GM23248 (cell line): ENCODE measurements around the gene RNF34. TPM values are rescaled to one million over a fixed set of nuclear protein-coding genes. Genes with fewer than 3 reads are reported as not detected.

ENCODE experiments used
- DNase-seq: peaks from one replicate; pipeline ENCODE4 v3.0.0-alpha.2; 2015
- H2AFZ ChIP-seq: fragments of 200-600 bp; sonication (generic); 2 replicates; pipeline ENCODE4 v1.6.1; 2016; ENCODE audit warnings: antibody characterized with exemption
- H3F3A ChIP-seq: fragments of 200-600 bp; sonication (generic); 2 replicates; pipeline ENCODE4 v1.6.1; 2016; ENCODE audit warnings: mild to moderate bottlenecking, antibody characterized with exemption, mixed run types; ENCODE audit not compliant: insufficient read depth
- H3K27ac ChIP-seq: fragments of 200-600 bp; sonication (generic); 2 replicates; pipeline ENCODE4 v1.5.1; 2016; ENCODE audit warnings: mild to moderate bottlenecking
- H3K27me3 ChIP-seq: fragments of 200-600 bp; sonication (generic); replicated peaks from 2 replicates; pipeline ENCODE4 v1.6.1; 2016; ENCODE audit warnings: mild to moderate bottlenecking; ENCODE audit not compliant: insufficient read depth
- H3K36me3 ChIP-seq: fragments of 200-600 bp; sonication (generic); 2 replicates; pipeline ENCODE4 v1.6.1; 2016; ENCODE audit warnings: low read depth, mild to moderate bottlenecking
- H3K4me1 ChIP-seq: fragments of 200-600 bp; sonication (generic); 2 replicates; pipeline ENCODE4 v1.6.1; 2016; ENCODE audit warnings: mild to moderate bottlenecking; ENCODE audit not compliant: insufficient read depth
- H3K4me2 ChIP-seq: fragments of 200-600 bp; sonication (generic); one replicate; pipeline ENCODE4 v1.6.1; 2016; ENCODE audit warnings: mild to moderate bottlenecking; ENCODE audit not compliant: unreplicated experiment
- H3K4me3 ChIP-seq: fragments of 200-600 bp; sonication (generic); 2 replicates; pipeline ENCODE4 v1.5.1; 2016; ENCODE audit warnings: mild to moderate bottlenecking
- H3K79me2 ChIP-seq: fragments of 200-600 bp; sonication (generic); 2 replicates; pipeline ENCODE4 v1.6.1; 2016; ENCODE audit warnings: mild to moderate bottlenecking; ENCODE audit not compliant: insufficient read depth
- H3K9ac ChIP-seq: fragments of 200-600 bp; sonication (generic); 2 replicates; pipeline ENCODE4 v1.6.1; 2016; ENCODE audit warnings: mild to moderate bottlenecking
- H3K9me2 ChIP-seq: fragments of 200-600 bp; sonication (generic); 2 replicates; pipeline ENCODE4 v1.6.1; 2016; ENCODE audit warnings: mixed run types, mild to moderate bottlenecking, moderate library complexity; ENCODE audit not compliant: insufficient read depth
- H3K9me3 ChIP-seq: fragments of 200-600 bp; sonication (generic); one replicate; pipeline ENCODE4 v1.6.1; 2017; ENCODE audit warnings: low read depth
- H4K20me1 ChIP-seq: fragments of 200-600 bp; sonication (generic); 2 replicates; pipeline ENCODE4 v1.6.0; 2016; ENCODE audit not compliant: insufficient read depth
- EZH2 ChIP-seq: fragments of 200-600 bp; sonication (generic); IDR thresholded peaks from 2 replicates; pipeline ENCODE4 v1.6.1; 2018; ENCODE audit warnings: antibody characterized with exemption, mild to moderate bottlenecking; ENCODE audit not compliant: insufficient read depth, poor library complexity, severe bottlenecking
- EZH2phosphoT487 ChIP-seq: fragments of 200-600 bp; sonication (generic); IDR thresholded peaks from 2 replicates; pipeline ENCODE4 v1.6.1; 2018; ENCODE audit warnings: antibody characterized with exemption, moderate library complexity, mild to moderate bottlenecking, low read depth; ENCODE audit not compliant: insufficient read depth
- WGBS, 2 experiments: methylation state at CpG; one replicate each; pipeline ENCODE4 v1.1.6; 2015 to 2017; ENCODE audit warnings: low lambda C conversion rate in 2 of 2, low coverage in 1 of 2; ENCODE audit errors: missing lambda C conversion rate in 2 of 2; 5-methylcytosine and 5-hydroxymethylcytosine counted together
- in situ Hi-C: fragments of 300-500 bp; cut with MboI; formaldehyde crosslinking; loops from 2 replicates; pipeline ENCODE4 v1.15.0; 2020
- polyA plus RNA-seq: library from polyadenylated mRNA; unstranded; fragments of >200 nt; fragmentation: Nextera tagmentation; extraction: Ambion mirVana; gene quantifications from 2 replicates; pipeline ENCODE4 v1.2.1, GENCODE V29; 2016
- total RNA-seq: library from RNA; depleted of rRNA; stranded (reverse); fragments of >200 nt; shearing (Covaris generic); gene quantifications from 2 replicates; pipeline ENCODE4 v1.2.3, GENCODE V29; 2014

RNF34 gene
- total and polyA plus RNA-seq, 2 experiments from 2014 or later = 42.8 to 48.2 TPM

- Histone ChIP-seq H3K4me3 (no peak overlapping the region), H3K9ac (no peak overlapping the region), H3F3A (peaks cover 9% of the 10 kb centered on the region; the same call in 1 of the 2 replicates), H2AFZ (no peak overlapping the region), H3K9me2 (no peaks in the 10 kb centered on the region), H3K36me3 (no peaks in the 10 kb centered on the region), H3K27me3 (no peaks in the 10 kb centered on the region), H3K4me2 (no peak overlapping the region), H4K20me1 (no peaks in the 10 kb centered on the region), H3K9me3 (no peaks in the 10 kb centered on the region), H3K27ac (no peak overlapping the region), H3K79me2 (peaks cover 79% of the 10 kb centered on the region), H3K4me1 (peaks cover 13% of the 10 kb centered on the region)
- 87 to 92% methylated on average over 23 of the region's 23 CpGs for WGBS, 2 experiments
- no peak for DNase-seq
- in situ Hi-C loops = no loop called here
- TF ChIP-seq EZH2 (no peak), EZH2phosphoT487 (no peak)
Observed at GRCh38 chr12:121455766-121456420, 56.0 kb downstream of the RNF34 start.

GRCh38 chr12:121456551-121456950 is 56.6 kb downstream of the RNF34 start:
- H3K27ac ChIP-seq = no peak overlapping the region
- 75 to 78% methylated on average over 8 of the region's 8 CpGs for WGBS, 2 experiments
- no peak overlapping the region for H2AFZ ChIP-seq
- TF ChIP-seq EZH2phosphoT487 (no peak), EZH2 (no peak)
- in situ Hi-C loops = no loop called here
- H3K9ac ChIP-seq = no peak overlapping the region
- peaks cover 5% of the 10 kb centered on the region; the same call in 1 of the 2 replicates for H3F3A ChIP-seq
- no peaks in the 10 kb centered on the region for H4K20me1 ChIP-seq
- H3K79me2 ChIP-seq = peaks cover 86% of the 10 kb centered on the region
- no peaks in the 10 kb centered on the region for H3K27me3 ChIP-seq
- DNase-seq = no peak
- no peaks in the 10 kb centered on the region for H3K9me2 ChIP-seq
- H3K4me3 ChIP-seq = no peak overlapping the region
- no peaks in the 10 kb centered on the region for H3K9me3 ChIP-seq
- no peaks in the 10 kb centered on the region for H3K36me3 ChIP-seq
- peaks cover 11% of the 10 kb centered on the region for H3K4me1 ChIP-seq
- H3K4me2 ChIP-seq = no peak overlapping the region

DNA sequence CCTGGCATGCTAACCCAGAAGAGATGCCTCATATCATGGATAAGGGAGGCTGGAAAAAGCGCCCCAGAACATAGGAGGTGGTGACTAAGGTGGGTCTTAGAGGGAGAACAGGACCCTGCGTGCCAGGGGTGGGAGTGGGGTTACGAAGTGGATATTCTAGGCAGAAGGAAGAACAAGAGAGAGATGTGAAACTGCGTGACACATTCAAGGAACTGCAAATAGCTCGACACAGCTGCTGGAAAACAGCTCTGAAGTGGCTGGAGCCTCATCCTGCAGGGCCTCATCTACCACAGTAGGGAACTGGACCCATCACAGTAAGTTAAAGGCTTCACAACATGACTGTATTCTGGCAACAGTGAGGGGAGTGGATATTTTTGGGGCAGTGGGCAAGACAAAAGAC is 61.1 kb downstream of the RNF34 start:
- TF ChIP-seq EZH2phosphoT487 (no peak), EZH2 (no peak)
- no peak overlapping the region for H3K4me3 ChIP-seq
- H3K4me2 ChIP-seq = no peak overlapping the region
- H3K9me2 ChIP-seq = no peaks in the 10 kb centered on the region
- 96 to 97% methylated on average over 5 of the region's 5 CpGs for WGBS, 2 experiments
- peaks cover 8% of the 10 kb centered on the region for H3K4me1 ChIP-seq
- H3K9me3 ChIP-seq = no peaks in the 10 kb centered on the region
- no peak overlapping the region for H2AFZ ChIP-seq
- no peak overlapping the region for H3K9ac ChIP-seq
- H3K79me2 ChIP-seq = peaks cover 99% of the 10 kb centered on the region
- in situ Hi-C loops = no loop called here
- H3K36me3 ChIP-seq = no peaks in the 10 kb centered on the region
- no peaks in the 10 kb centered on the region for H3K27me3 ChIP-seq
- no peaks in the 10 kb centered on the region for H4K20me1 ChIP-seq
- H3K27ac ChIP-seq = no peak overlapping the region
- no peaks in the 10 kb centered on the region; the same call in 1 of the 2 replicates for H3F3A ChIP-seq
- no peak for DNase-seq

- Histone ChIP-seq H3K36me3 (no peaks in the 10 kb centered on the region), H3K27me3 (no peaks in the 10 kb centered on the region), H3K79me2 (peaks cover 68% of the 10 kb centered on the region), H3K4me2 (no peak overlapping the region), H4K20me1 (no peaks in the 10 kb centered on the region), H2AFZ (no peak overlapping the region), H3K4me1 (peaks cover 10% of the 10 kb centered on the region), H3F3A (peaks cover 7% of the 10 kb centered on the region), H3K9ac (no peak overlapping the region), H3K4me3 (no peak overlapping the region), H3K27ac (no peak overlapping the region), H3K9me2 (no peaks in the 10 kb centered on the region), H3K9me3 (no peaks in the 10 kb centered on the region)
- TF ChIP-seq EZH2phosphoT487 = no peak
- no peak for TF ChIP-seq EZH2
- DNase-seq = no peak
- WGBS, 2 experiments = 98% methylated on average over 13 of the region's 13 CpGs
- in situ Hi-C loops = no loop called here
Observed at GRCh38 chr12:121464331-121464730, 64.4 kb downstream of the RNF34 start.
